Epithelial cell of esophagus (primary cell): ENCODE data around the gene WDR11.

Experiments used
- DNase-seq: peaks from one replicate; pipeline ENCODE4 v3.0.0; 2010; ENCODE audit warnings: low read depth
- H3K4me3 ChIP-seq: 2 replicates; pipeline ENCODE4 v1.5.1; 2011; ENCODE audit warnings: mild to moderate bottlenecking, low read length, control low read depth
- TF ChIP-seq, protein P1 (sequence below): IDR thresholded peaks from 2 replicates; pipeline ENCODE4 v1.5.1; 2011; ENCODE audit warnings: low read depth, mild to moderate bottlenecking, low read length, control low read depth, inconsistent platforms; ENCODE audit not compliant: insufficient read depth; ENCODE audit errors: missing control alignments

Gene WDR11

DNA sequence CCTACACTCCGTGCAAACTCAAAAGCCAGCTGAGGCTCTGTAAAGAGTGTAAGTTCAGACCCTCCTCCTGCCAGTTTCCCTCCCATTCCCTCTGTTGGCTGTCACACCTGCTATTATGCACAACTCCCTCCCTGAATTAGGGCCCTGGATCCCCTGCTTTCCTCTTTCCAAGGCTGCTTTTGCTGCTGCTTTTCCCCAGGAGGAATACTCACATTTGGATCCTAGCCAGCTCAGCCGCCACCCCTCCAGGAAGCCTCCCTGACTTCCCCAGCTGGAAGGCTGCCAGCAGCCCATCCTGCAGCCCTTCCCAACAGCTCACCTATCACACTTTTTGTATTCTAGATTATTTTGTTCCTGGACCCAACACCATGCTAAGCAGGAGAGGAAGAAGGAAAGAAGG is 40.9 kb upstream of the WDR11 start:
- no peak for DNase-seq
- TF ChIP-seq, protein P1, sequence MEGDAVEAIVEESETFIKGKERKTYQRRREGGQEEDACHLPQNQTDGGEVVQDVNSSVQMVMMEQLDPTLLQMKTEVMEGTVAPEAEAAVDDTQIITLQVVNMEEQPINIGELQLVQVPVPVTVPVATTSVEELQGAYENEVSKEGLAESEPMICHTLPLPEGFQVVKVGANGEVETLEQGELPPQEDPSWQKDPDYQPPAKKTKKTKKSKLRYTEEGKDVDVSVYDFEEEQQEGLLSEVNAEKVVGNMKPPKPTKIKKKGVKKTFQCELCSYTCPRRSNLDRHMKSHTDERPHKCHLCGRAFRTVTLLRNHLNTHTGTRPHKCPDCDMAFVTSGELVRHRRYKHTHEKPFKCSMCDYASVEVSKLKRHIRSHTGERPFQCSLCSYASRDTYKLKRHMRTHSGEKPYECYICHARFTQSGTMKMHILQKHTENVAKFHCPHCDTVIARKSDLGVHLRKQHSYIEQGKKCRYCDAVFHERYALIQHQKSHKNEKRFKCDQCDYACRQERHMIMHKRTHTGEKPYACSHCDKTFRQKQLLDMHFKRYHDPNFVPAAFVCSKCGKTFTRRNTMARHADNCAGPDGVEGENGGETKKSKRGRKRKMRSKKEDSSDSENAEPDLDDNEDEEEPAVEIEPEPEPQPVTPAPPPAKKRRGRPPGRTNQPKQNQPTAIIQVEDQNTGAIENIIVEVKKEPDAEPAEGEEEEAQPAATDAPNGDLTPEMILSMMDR = no peak
- H3K4me3 ChIP-seq = no peak overlapping the region

DNA sequence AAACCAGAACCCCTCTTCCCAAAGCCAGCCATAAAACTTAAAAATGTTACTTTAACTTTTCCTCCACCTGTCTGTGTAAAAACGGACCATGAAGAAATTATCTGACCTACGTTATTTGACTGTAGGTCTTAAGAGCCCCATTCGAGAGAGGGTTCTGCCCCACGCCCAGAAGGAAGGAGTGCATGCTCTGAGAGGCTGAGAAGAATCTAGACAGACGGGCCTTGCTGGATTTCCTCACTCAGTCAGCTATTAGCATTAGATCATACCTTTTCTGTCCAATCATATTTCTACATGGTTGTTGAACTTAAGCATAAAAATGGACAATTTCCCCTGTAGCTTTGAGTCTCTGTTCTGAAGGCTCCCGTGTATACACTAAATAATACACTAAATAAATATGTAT is 38.1 kb upstream of the WDR11 start:
- TF ChIP-seq, protein P1 = no peak
- H3K4me3 ChIP-seq = no peak overlapping the region
- DNase-seq = peak; percentile 65

DNA sequence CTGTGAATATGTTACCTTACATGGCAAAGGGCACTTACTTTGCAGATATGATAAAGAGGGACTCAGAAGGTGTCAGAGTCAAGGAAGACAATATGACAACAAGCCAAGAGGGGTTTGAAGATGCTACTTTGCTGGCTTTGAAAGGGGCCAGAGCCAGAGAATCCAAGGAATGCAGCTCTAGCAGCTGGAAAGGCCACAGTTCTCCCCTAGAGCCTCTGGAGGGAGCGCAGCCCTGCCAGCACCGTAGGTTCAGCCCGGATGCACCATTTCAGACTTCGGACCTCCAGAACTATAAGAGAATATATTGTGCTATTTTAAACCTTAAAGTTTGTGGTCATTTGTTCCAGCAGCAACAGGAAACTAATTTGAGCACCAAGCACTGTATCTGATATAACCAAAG is 32.9 kb upstream of the WDR11 start:
- no peak for DNase-seq
- TF ChIP-seq, protein P1 = no peak

DNA sequence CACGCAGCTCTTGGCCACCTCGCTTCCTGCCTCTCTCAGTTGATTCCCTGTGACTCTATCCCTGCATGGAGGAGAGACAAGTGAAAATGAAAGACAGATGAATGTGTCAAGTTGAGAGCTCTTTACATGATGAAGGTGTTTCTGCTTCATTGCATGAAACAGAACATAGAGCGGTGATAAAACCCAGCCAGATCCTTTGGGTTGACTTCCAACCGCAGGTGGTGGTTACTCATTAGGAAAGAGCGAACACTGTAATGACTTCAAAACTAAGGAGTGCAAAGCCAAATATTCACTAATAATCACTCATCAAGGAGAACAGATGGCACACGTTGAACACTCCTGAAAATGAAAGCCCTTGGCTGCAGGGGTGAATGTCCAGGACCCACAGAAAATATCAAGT is 31.8 kb upstream of the WDR11 start:
- no peak for DNase-seq
- no peak overlapping the region for H3K4me3 ChIP-seq
- TF ChIP-seq, protein P1 = no peak

More for the DNA sequence above, 32.9 kb upstream of the WDR11 start:
- no peak overlapping the region for H3K4me3 ChIP-seq

DNA sequence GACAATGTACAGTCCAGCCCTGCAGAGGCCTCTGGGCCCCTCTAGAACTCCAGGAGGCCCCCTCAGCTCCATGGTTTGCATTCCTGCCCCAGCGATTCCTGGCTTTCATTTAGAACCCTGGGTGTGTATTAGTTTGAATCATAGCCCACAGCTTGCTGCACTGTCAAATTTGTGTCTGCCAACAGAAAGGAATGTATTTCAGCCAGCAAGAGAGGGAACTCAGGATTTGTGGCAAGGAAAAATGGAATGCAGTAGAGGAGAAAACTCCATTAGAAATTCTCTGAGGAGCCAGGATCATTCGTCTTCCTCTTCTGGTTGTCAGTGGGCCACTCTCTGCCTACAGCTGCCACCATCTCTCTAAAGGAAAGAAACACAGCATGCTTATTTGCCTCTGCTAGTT is 27.9 kb upstream of the WDR11 start:
- TF ChIP-seq, protein P1 = no peak
- DNase-seq = no peak
- no peak overlapping the region for H3K4me3 ChIP-seq

DNA sequence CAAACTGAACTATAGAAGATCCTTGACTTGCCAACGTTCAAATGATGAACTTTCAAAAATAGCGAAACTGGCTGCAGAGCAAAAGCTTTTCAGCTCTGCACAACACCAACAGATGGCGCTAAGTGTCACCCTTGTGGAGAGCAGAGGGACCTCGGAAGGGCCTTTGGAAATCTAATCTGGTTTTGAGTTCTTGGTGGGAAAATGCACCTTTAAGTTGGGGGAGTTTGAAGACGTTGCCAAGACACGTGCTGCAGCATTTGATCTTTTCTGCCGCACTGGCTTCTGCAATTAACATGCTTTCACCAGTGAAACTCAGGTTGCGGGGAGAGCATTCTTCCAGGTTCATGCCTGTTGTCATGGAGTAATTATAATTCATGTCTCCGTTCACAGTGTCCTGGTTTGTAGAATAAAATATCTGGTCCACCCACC is 26.3 kb upstream of the WDR11 start:
- TF ChIP-seq, protein P1 = peak; percentile 62
- DNase-seq = peak; percentile 34
- H3K4me3 ChIP-seq = no peak overlapping the region
